ENCODE measurements around the gene ABLIM2. TPM values are rescaled to one million over a fixed set of nuclear protein-coding genes. Genes with fewer than 3 reads are reported as not detected.
A peak's percentile ranks its signal among the peaks of the same experiment; 100 is the strongest.

ABLIM2 gene
- total RNA-seq, 1 experiment from 2014 or later = 2.7 TPM

- no peaks in the 10 kb centered on the region for H3K9me3 ChIP-seq (ENCODE audit: low read depth, low read length, poor library complexity, severe bottlenecking)
- peaks cover 11% of the 10 kb centered on the region for H3K4me1 ChIP-seq (ENCODE audit: insufficient read depth, low read length, poor library complexity, severe bottlenecking)
- no peaks in the 10 kb centered on the region for H3K36me3 ChIP-seq (ENCODE audit: insufficient read depth, low read length, poor library complexity, severe bottlenecking)
- no peak overlapping the region for H3K27ac ChIP-seq (ENCODE audit: low read depth, low read length, poor library complexity, severe bottlenecking)
- CTCF ChIA-PET = no interaction called here
- no peak for DNase-seq (ENCODE audit: low spot score)
- intact Hi-C loops (cut with micrococcal nuclease; ENCODE audit: unreplicated experiment) = no loop called here
- H3K4me3 ChIP-seq (ENCODE audit: low read depth, low read length, poor library complexity, severe bottlenecking) = no peak overlapping the region
- H3K27me3 ChIP-seq (replicated peaks; ENCODE audit: insufficient read depth, low read depth, low read length, poor library complexity) = no peaks in the 10 kb centered on the region
- POLR2A ChIA-PET (ENCODE audit: low non-redundant PET) = no interaction called here
- no peak for TF ChIP-seq EZH2 (IDR thresholded peaks at IDR 0.05; ENCODE audit: borderline replicate concordance, low read depth, low read length, poor library complexity, severe bottlenecking)
- no peak for TF ChIP-seq CTCF (conservative IDR thresholded peaks at IDR 0.05; ENCODE audit: low read depth, low read length)
- BruUV-seq (replicated peaks) = no TSS peak
Measured at GRCh38 chr4:8147231-8147970, 11.2 kb downstream of the ABLIM2 start.

- intact Hi-C loops (cut with micrococcal nuclease; ENCODE audit: unreplicated experiment) = no loop called here
- BruUV-seq (replicated peaks) = no TSS peak
- DNase-seq (ENCODE audit: low spot score) = no peak
- H3K9me3 ChIP-seq (ENCODE audit: low read depth, low read length, poor library complexity, severe bottlenecking) = no peaks in the 10 kb centered on the region
- H3K4me3 ChIP-seq (ENCODE audit: low read depth, low read length, poor library complexity, severe bottlenecking) = no peak overlapping the region
- no peak overlapping the region for H3K27ac ChIP-seq (ENCODE audit: low read depth, low read length, poor library complexity, severe bottlenecking)
- ChIA-PET POLR2A (ENCODE audit: low non-redundant PET) (no interaction called here), CTCF (no interaction called here)
- TF ChIP-seq EZH2 (IDR thresholded peaks at IDR 0.05; ENCODE audit: borderline replicate concordance, low read depth, low read length, poor library complexity, severe bottlenecking) (no peak), CTCF (conservative IDR thresholded peaks at IDR 0.05; ENCODE audit: low read depth, low read length) (no peak)
- H3K27me3 ChIP-seq (replicated peaks; ENCODE audit: insufficient read depth, low read depth, low read length, poor library complexity) = no peaks in the 10 kb centered on the region
- no peaks in the 10 kb centered on the region for H3K36me3 ChIP-seq (ENCODE audit: insufficient read depth, low read length, poor library complexity, severe bottlenecking)
- peaks cover 11% of the 10 kb centered on the region for H3K4me1 ChIP-seq (ENCODE audit: insufficient read depth, low read length, poor library complexity, severe bottlenecking)
Measured at GRCh38 chr4:8146157-8146556, 12.5 kb downstream of the ABLIM2 start.

GRCh38 chr4:8144359-8144758 is 14.3 kb downstream of the ABLIM2 start:
- Histone ChIP-seq H3K9me3 (ENCODE audit: low read depth, low read length, poor library complexity, severe bottlenecking) (no peaks in the 10 kb centered on the region), H3K27me3 (replicated peaks; ENCODE audit: insufficient read depth, low read depth, low read length, poor library complexity) (no peaks in the 10 kb centered on the region), H3K4me1 (ENCODE audit: insufficient read depth, low read length, poor library complexity, severe bottlenecking) (peaks cover 11% of the 10 kb centered on the region), H3K27ac (ENCODE audit: low read depth, low read length, poor library complexity, severe bottlenecking) (no peak overlapping the region), H3K36me3 (ENCODE audit: insufficient read depth, low read length, poor library complexity, severe bottlenecking) (no peaks in the 10 kb centered on the region), H3K4me3 (ENCODE audit: low read depth, low read length, poor library complexity, severe bottlenecking) (no peak overlapping the region)
- intact Hi-C loops (cut with micrococcal nuclease; ENCODE audit: unreplicated experiment) = no loop called here
- BruUV-seq (replicated peaks) = no TSS peak
- TF ChIP-seq EZH2 (IDR thresholded peaks at IDR 0.05; ENCODE audit: borderline replicate concordance, low read depth, low read length, poor library complexity, severe bottlenecking) (no peak), CTCF (conservative IDR thresholded peaks at IDR 0.05; ENCODE audit: low read depth, low read length) (no peak)
- ChIA-PET CTCF (no interaction called here), POLR2A (ENCODE audit: low non-redundant PET) (no interaction called here)
- DNase-seq (ENCODE audit: low spot score) = peak; percentile 47
